OCI-LY7 (cell line): ENCODE data around the gene ACBD3. TPM values are rescaled to one million over a fixed set of nuclear protein-coding genes. Genes with fewer than 3 reads are reported as not detected.
A peak's percentile ranks its signal among the peaks of the same experiment; 100 is the strongest.

Experiments used
- BruUV-seq: library from RNA; stranded (reverse); fragments of 400-500 nt; replicated peaks from 2 replicates; lab custom pipeline; 2021; lab: Mats Ljungman, UMichigan
- CTCF ChIA-PET: fragments of 300-600 bp; sonication (Branson Sonifier 250); formaldehyde crosslinking; loops from one replicate; lab custom pipeline; 2022; ENCODE audit warnings: antibody characterized with exemption; ENCODE audit not compliant: unreplicated experiment; lab: Charles Lee
- POLR2A ChIA-PET: fragments of 300-600 bp; sonication (Branson Sonifier 250); formaldehyde crosslinking; loops from one replicate; lab custom pipeline; 2022; ENCODE audit warnings: antibody characterized with exemption; lab: Charles Lee
- DNase-seq: peaks from one replicate; pipeline ENCODE4 v3.0.0-alpha.2; 2015; ENCODE audit warnings: low spot score
- H2AFZ ChIP-seq: fragments of 200-600 bp; sonication (generic), shearing (Covaris generic); 2 replicates; pipeline ENCODE4 v1.6.1; 2014; ENCODE audit warnings: mild to moderate bottlenecking, antibody characterized with exemption, low read length, moderate library complexity
- H3K27ac ChIP-seq: fragments of 200-600 bp; sonication (generic); 2 replicates; pipeline ENCODE4 v1.5.1; 2014; ENCODE audit warnings: mixed run types, low read depth, mild to moderate bottlenecking, moderate library complexity, low read length, inconsistent platforms; ENCODE audit not compliant: poor library complexity, severe bottlenecking
- H3K36me3 ChIP-seq: fragments of 200-600 bp; sonication (generic); 2 replicates; pipeline ENCODE4 v1.6.1; 2014; ENCODE audit warnings: mild to moderate bottlenecking, antibody characterized with exemption, low read length, moderate library complexity, mixed read lengths; ENCODE audit not compliant: insufficient read depth
- H3K4me1 ChIP-seq: fragments of 200-600 bp; sonication (generic); 2 replicates; pipeline ENCODE4 v1.5.1; 2014; ENCODE audit warnings: mild to moderate bottlenecking, low read length; ENCODE audit not compliant: insufficient read depth, poor library complexity, severe bottlenecking
- H3K4me2 ChIP-seq: fragments of 200-600 bp; sonication (generic); 2 replicates; pipeline ENCODE4 v1.6.1; 2014; ENCODE audit warnings: mild to moderate bottlenecking, low read length
- H3K4me3 ChIP-seq: fragments of 200-600 bp; sonication (generic); 2 replicates; pipeline ENCODE4 v1.5.1; 2014; ENCODE audit warnings: mild to moderate bottlenecking, low read depth, low read length; ENCODE audit not compliant: poor library complexity, severe bottlenecking
- H3K79me2 ChIP-seq: fragments of 200-600 bp; sonication (generic); 2 replicates; pipeline ENCODE4 v1.6.1; 2016; ENCODE audit warnings: low read depth, mild to moderate bottlenecking, low read length, moderate library complexity, mixed read lengths; ENCODE audit not compliant: insufficient read depth
- H3K9me2 ChIP-seq: fragments of 200-600 bp; sonication (generic); 2 replicates; pipeline ENCODE4 v1.6.1; 2016; ENCODE audit warnings: mild to moderate bottlenecking, low read length, mixed read lengths; ENCODE audit not compliant: insufficient read depth
- H3K9me3 ChIP-seq: fragments of 200-600 bp; sonication (generic); 2 replicates; pipeline ENCODE4 v1.6.1; 2014; ENCODE audit warnings: mild to moderate bottlenecking, mixed run types, low read length, mixed read lengths
- H4K20me1 ChIP-seq: fragments of 200-600 bp; sonication (generic); 2 replicates; pipeline ENCODE4 v1.6.1; 2014; ENCODE audit warnings: mild to moderate bottlenecking, antibody characterized with exemption, low read length, moderate library complexity, mixed read lengths; ENCODE audit not compliant: insufficient read depth
- EZH2phosphoT487 ChIP-seq: fragments of 200-600 bp; sonication (generic); IDR thresholded peaks from 2 replicates; pipeline ENCODE4 v1.6.1; 2018; ENCODE audit warnings: low read depth, borderline replicate concordance, mild to moderate bottlenecking, mixed run types, antibody characterized with exemption, low read length, moderate library complexity, mixed read lengths
- intact Hi-C: fragments of 100-400 bp; cut with micrococcal nuclease; formaldehyde crosslinking; loops from one replicate; pipeline ENCODE4 v1.10.0; 2022; ENCODE audit not compliant: unreplicated experiment
- total RNA-seq, 2 experiments: library from RNA; depleted of rRNA in 1 of 2; stranded (reverse); fragments of >200 nt in 1 of 2; shearing (Covaris generic) in 1 of 2; gene quantifications; 2 replicates each; pipeline ENCODE4 v1.2.3, GENCODE V29; 2014 to 2022
- TF ChIP-seq, protein P1 (sequence below): fragments of 200-600 bp; sonication (generic); conservative IDR thresholded peaks from 2 replicates; pipeline ENCODE4 v1.5.1; 2014; ENCODE audit warnings: mild to moderate bottlenecking, antibody characterized with exemption, low read length, moderate library complexity, mixed read lengths

The ACBD3 gene
- total RNA-seq, 2 experiments from 2014 or later: 30.3 to 51.7 TPM

- no peak overlapping the region for H3K4me3 ChIP-seq
- BruUV-seq: no TSS peak
- no peaks in the 10 kb centered on the region for H3K36me3 ChIP-seq
- H3K79me2 ChIP-seq: no peaks in the 10 kb centered on the region
- POLR2A ChIA-PET: interaction anchor here (1.0 to 1.4 kb wide), 3 partner anchors 20 to 51 kb away, joined by 3 to 4 read pairs (median 4); no protein-coding TSS in a partner anchor
- DNase-seq: no peak
- no peak overlapping the region for H3K27ac ChIP-seq
- H3K4me1 ChIP-seq: peaks cover 23% of the 10 kb centered on the region
- no peaks in the 10 kb centered on the region for H3K9me2 ChIP-seq
- no peaks in the 10 kb centered on the region for H4K20me1 ChIP-seq
- CTCF ChIA-PET: no interaction called here
- H3K9me3 ChIP-seq: no peaks in the 10 kb centered on the region
- H2AFZ ChIP-seq: no peak overlapping the region
- TF ChIP-seq EZH2phosphoT487: no peak
- intact Hi-C loops: no loop called here
- no peak overlapping the region for H3K4me2 ChIP-seq
Measured at GRCh38 chr1:226133504-226134123, 52.9 kb downstream of the ACBD3 start.

DNA sequence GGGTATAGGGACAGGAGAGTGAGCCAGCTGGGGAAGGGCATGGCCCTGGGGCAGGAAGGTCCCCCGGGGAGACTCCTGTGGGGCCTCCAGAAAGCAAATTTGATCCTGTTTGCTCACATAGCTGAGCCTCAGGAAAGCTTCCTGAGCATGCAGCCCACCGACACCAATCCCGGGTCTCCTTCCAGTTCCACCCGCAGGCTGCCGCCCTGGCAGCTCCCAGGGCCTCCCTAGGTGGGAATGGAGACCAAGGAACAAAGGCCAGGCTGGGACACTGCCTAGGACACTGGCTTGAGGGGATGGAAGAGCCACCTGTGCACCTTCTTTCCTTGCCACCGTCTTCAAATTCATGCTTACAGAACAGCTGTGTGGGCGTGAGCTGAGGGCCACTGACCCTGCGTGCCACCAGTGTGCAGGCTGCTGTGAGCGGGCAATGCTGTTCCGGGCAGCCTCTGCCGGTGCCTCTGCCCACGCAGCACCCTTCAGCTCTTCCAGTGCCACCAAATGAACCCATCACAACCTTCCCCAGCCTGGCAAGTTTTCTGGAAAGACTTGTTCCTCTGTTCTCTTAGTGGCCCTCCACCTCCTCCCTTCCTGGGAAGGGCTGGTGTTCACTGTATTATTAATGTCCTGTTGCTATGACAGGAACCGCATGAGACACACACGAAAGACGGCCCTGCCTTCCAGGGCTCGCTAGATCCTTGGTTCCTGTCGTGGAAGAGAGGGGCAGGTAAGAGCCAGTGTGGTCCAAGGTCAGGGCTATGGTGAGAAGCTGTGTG, 53.6 kb downstream of the ACBD3 start:
- Histone ChIP-seq H4K20me1 (no peaks in the 10 kb centered on the region), H3K9me3 (no peaks in the 10 kb centered on the region), H3K9me2 (no peaks in the 10 kb centered on the region), H3K27ac (no peak overlapping the region), H3K4me3 (no peak overlapping the region), H3K4me2 (peak overlapping the region; percentile 26; the same call in 1 of the 2 replicates), H3K79me2 (no peaks in the 10 kb centered on the region), H3K36me3 (no peaks in the 10 kb centered on the region), H2AFZ (no peak overlapping the region), H3K4me1 (peaks cover 30% of the 10 kb centered on the region)
- POLR2A ChIA-PET: interaction anchor here (0.7 to 1.8 kb wide), 5 partner anchors 16 to 52 kb away, joined by 3 to 13 read pairs (median 4); no protein-coding TSS in a partner anchor
- DNase-seq: no peak
- intact Hi-C loops: no loop called here
- no TSS peak for BruUV-seq
- CTCF ChIA-PET: interaction anchor here (1.0 kb wide), 1 partner anchor 68 kb away, joined by 3 read pairs; no protein-coding TSS in a partner anchor
- TF ChIP-seq, protein P1, sequence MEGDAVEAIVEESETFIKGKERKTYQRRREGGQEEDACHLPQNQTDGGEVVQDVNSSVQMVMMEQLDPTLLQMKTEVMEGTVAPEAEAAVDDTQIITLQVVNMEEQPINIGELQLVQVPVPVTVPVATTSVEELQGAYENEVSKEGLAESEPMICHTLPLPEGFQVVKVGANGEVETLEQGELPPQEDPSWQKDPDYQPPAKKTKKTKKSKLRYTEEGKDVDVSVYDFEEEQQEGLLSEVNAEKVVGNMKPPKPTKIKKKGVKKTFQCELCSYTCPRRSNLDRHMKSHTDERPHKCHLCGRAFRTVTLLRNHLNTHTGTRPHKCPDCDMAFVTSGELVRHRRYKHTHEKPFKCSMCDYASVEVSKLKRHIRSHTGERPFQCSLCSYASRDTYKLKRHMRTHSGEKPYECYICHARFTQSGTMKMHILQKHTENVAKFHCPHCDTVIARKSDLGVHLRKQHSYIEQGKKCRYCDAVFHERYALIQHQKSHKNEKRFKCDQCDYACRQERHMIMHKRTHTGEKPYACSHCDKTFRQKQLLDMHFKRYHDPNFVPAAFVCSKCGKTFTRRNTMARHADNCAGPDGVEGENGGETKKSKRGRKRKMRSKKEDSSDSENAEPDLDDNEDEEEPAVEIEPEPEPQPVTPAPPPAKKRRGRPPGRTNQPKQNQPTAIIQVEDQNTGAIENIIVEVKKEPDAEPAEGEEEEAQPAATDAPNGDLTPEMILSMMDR: no peak
- no peak for TF ChIP-seq EZH2phosphoT487

- no peak for TF ChIP-seq EZH2phosphoT487
- TF ChIP-seq, protein P1: no peak
- Histone ChIP-seq H3K27ac (no peak overlapping the region), H3K4me1 (peaks cover 41% of the 10 kb centered on the region), H3K79me2 (no peaks in the 10 kb centered on the region), H4K20me1 (no peaks in the 10 kb centered on the region), H3K4me3 (no peak overlapping the region), H2AFZ (no peak overlapping the region), H3K36me3 (no peaks in the 10 kb centered on the region), H3K9me3 (no peaks in the 10 kb centered on the region), H3K9me2 (no peaks in the 10 kb centered on the region), H3K4me2 (no peak overlapping the region)
- intact Hi-C loops: no loop called here
- DNase-seq: no peak
- no TSS peak for BruUV-seq
- ChIA-PET POLR2A (interaction anchor here (1.8 kb wide), 1 partner anchor 18 kb away, joined by 13 read pairs; no protein-coding TSS in a partner anchor), CTCF (no interaction called here)
Measured at GRCh38 chr1:226131639-226132038, 54.9 kb downstream of the ACBD3 start.
